Measurements from ENCODE around the gene INTS7. TPM values are rescaled to one million over a fixed set of nuclear protein-coding genes. Genes with fewer than 3 reads are reported as not detected.

The INTS7 gene
- total RNA-seq, 6 donors from 2014 or later, result 8.3 to 16.7 (median 14.6) TPM

- ATAC-seq (ENCODE audit: low FRiP score in 2 of 2), result peak in 1 of 2 donors; percentile 63
- Histone ChIP-seq H3K4me3 (no peak overlapping the region), H3K27ac (no peak overlapping the region), H3K36me3 (no peaks in the 10 kb centered on the region), H3K27me3 (no peaks in the 10 kb centered on the region), H3K4me1 (no peaks in the 10 kb centered on the region), H3K9me3 (no peaks in the 10 kb centered on the region)
- DNase-seq, result no peak
- TF ChIP-seq POLR2AphosphoS5 (IDR thresholded peaks at IDR 0.05) (no peak), CTCF (IDR thresholded peaks at IDR 0.05) (no peak), POLR2A (IDR thresholded peaks at IDR 0.05) (no peak), EP300 (IDR thresholded peaks at IDR 0.05) (no peak)
- 53 to 65% methylated on average over 4 of the region's 4 CpGs for WGBS, 2 donors
Measured at GRCh38 chr1:211910913-211911485, 124.4 kb downstream of the INTS7 start.

GRCh38 chr1:211910113-211910884, 125.1 kb downstream of the INTS7 start:
- Histone ChIP-seq H3K4me1 (no peaks in the 10 kb centered on the region), H3K36me3 (no peaks in the 10 kb centered on the region), H3K9me3 (no peaks in the 10 kb centered on the region), H3K27me3 (no peaks in the 10 kb centered on the region), H3K4me3 (no peak overlapping the region), H3K27ac (no peak overlapping the region)
- TF ChIP-seq POLR2AphosphoS5 (IDR thresholded peaks at IDR 0.05) (no peak), CTCF (IDR thresholded peaks at IDR 0.05) (no peak), EP300 (IDR thresholded peaks at IDR 0.05) (no peak), POLR2A (IDR thresholded peaks at IDR 0.05) (no peak)
- no peak for ATAC-seq (ENCODE audit: low FRiP score in 2 of 2)
- DNase-seq, result no peak
- 88 to 94% methylated on average over 7 of the region's 7 CpGs for WGBS, 2 donors

- TF ChIP-seq POLR2A (IDR thresholded peaks at IDR 0.05) (no peak), POLR2AphosphoS5 (IDR thresholded peaks at IDR 0.05) (no peak), CTCF (IDR thresholded peaks at IDR 0.05) (no peak), EP300 (IDR thresholded peaks at IDR 0.05) (no peak)
- DNase-seq (no peak), ATAC-seq (ENCODE audit: low FRiP score in 2 of 2) (no peak)
- Histone ChIP-seq H3K9me3 (no peaks in the 10 kb centered on the region), H3K36me3 (no peaks in the 10 kb centered on the region), H3K4me1 (no peaks in the 10 kb centered on the region), H3K27me3 (no peaks in the 10 kb centered on the region), H3K27ac (no peak overlapping the region), H3K4me3 (no peak overlapping the region)
- WGBS, 2 donors, result 70 to 71% methylated on average over 9 of the region's 9 CpGs
Measured at GRCh38 chr1:211909395-211909794, 126.0 kb downstream of the INTS7 start.

- Histone ChIP-seq H3K27me3 (no peaks in the 10 kb centered on the region), H3K4me3 (no peak overlapping the region), H3K27ac (no peak overlapping the region), H3K4me1 (no peaks in the 10 kb centered on the region), H3K9me3 (no peaks in the 10 kb centered on the region), H3K36me3 (no peaks in the 10 kb centered on the region)
- DNase-seq (no peak), ATAC-seq (ENCODE audit: low FRiP score in 2 of 2) (peak in 1 of 2 donors; percentile 17)
- WGBS, 2 donors, result 84 to 91% methylated on average over 2 of the region's 2 CpGs
- TF ChIP-seq POLR2A (IDR thresholded peaks at IDR 0.05), result no peak
- TF ChIP-seq EP300 (IDR thresholded peaks at IDR 0.05), result no peak
- no peak for TF ChIP-seq POLR2AphosphoS5 (IDR thresholded peaks at IDR 0.05)
- TF ChIP-seq CTCF (IDR thresholded peaks at IDR 0.05), result no peak
Measured at GRCh38 chr1:211908951-211909350, 126.4 kb downstream of the INTS7 start.

Data from upper lobe of left lung (tissue), 6 donors.